CD8-positive, alpha-beta memory T cell (primary cell): Measurements from ENCODE around the gene MRAP2. TPM values are rescaled to one million over a fixed set of nuclear protein-coding genes. Genes with fewer than 3 reads are reported as not detected.
A peak's percentile ranks its signal among the peaks of the same experiment; 100 is the strongest.
"Not testable (repeated sequence)": the region's sequence is repeated elsewhere in the genome, so short reads cannot be mapped to it uniquely, and the experiment has no call there.

Experiments used
- CTCF ChIA-PET: fragments of 350-600 bp; sonication (Branson Sonifier 250); formaldehyde crosslinking; loops from one replicate; lab custom pipeline; 2021; ENCODE audit warnings: antibody characterized with exemption; lab: Charles Lee
- POLR2A ChIA-PET: fragments of 350-600 bp; sonication (Branson Sonifier 250); formaldehyde crosslinking; loops from one replicate; lab custom pipeline; 2021; ENCODE audit warnings: antibody characterized with exemption; lab: Charles Lee
- DNase-seq, 5 donors: peaks; one replicate each; pipeline versions ENCODE4 v3.0.0 to v3.0.0-alpha.2; 2020 to 2022; ENCODE audit warnings: mixed read lengths in 1 of 5
- H3K27ac ChIP-seq: one replicate; pipeline ENCODE4 v1.7.0; 2013; ENCODE audit warnings: low read depth, mild to moderate bottlenecking, low read length, moderate library complexity
- H3K27me3 ChIP-seq: 2 replicates; pipeline ENCODE4 v1.7.0; 2013; ENCODE audit warnings: low read length, mild to moderate bottlenecking; ENCODE audit not compliant: insufficient read depth, poor library complexity, severe bottlenecking
- H3K36me3 ChIP-seq: 2 replicates; pipeline ENCODE4 v1.7.0; 2013; ENCODE audit warnings: mild to moderate bottlenecking, low read length, moderate library complexity; ENCODE audit not compliant: insufficient read depth
- H3K4me1 ChIP-seq: 2 replicates; pipeline ENCODE4 v1.7.0; 2013; ENCODE audit warnings: mild to moderate bottlenecking, low read length, moderate library complexity; ENCODE audit not compliant: insufficient read depth
- H3K4me3 ChIP-seq: 2 replicates; pipeline ENCODE4 v1.7.0; 2013; ENCODE audit warnings: mild to moderate bottlenecking, low read length
- H3K9me3 ChIP-seq: 2 replicates; pipeline ENCODE4 v1.7.0; 2013; ENCODE audit warnings: mild to moderate bottlenecking, low read length
- H3K27ac Mint-ChIP-seq, 8 donors: one replicate each; pipeline ENCODE4 v1.8.0; 2020 to 2021; ENCODE audit warnings: mixed read lengths in 8 of 8, mild to moderate bottlenecking in 6 of 8, inconsistent platforms in 3 of 8, moderate library complexity in 3 of 8
- H3K27me3 Mint-ChIP-seq, 2 donors: one replicate each; pipeline ENCODE4 v1.8.0; 2020 to 2021; ENCODE audit warnings: mixed read lengths in 2 of 2, mild to moderate bottlenecking in 1 of 2, moderate library complexity in 1 of 2
- H3K36me3 Mint-ChIP-seq, 3 donors: one replicate each; pipeline ENCODE4 v1.8.0; 2020 to 2021; ENCODE audit warnings: mixed read lengths in 3 of 3, inconsistent platforms in 1 of 3, mild to moderate bottlenecking in 1 of 3
- H3K4me1 Mint-ChIP-seq, 3 donors: one replicate each; pipeline ENCODE4 v1.8.0; 2020 to 2021; ENCODE audit warnings: mixed read lengths in 3 of 3, inconsistent platforms in 1 of 3, mild to moderate bottlenecking in 1 of 3
- H3K4me3 Mint-ChIP-seq, 7 donors: one replicate each; pipeline ENCODE4 v1.8.0; 2020 to 2021; ENCODE audit warnings: mixed read lengths in 7 of 7, mild to moderate bottlenecking in 6 of 7, moderate library complexity in 4 of 7, inconsistent platforms in 2 of 7
- H3K9me3 Mint-ChIP-seq, 5 donors: one replicate each; pipeline ENCODE4 v1.8.0; 2020 to 2022; ENCODE audit warnings: mixed read lengths in 5 of 5, mild to moderate bottlenecking in 3 of 5, moderate library complexity in 2 of 5, inconsistent platforms in 1 of 5
- polyA plus RNA-seq: library from polyadenylated mRNA; unstranded; fragments of 300-500 nt; fragmentation: Illumina TruSeq; gene quantifications from one replicate; pipeline ENCODE4 v1.2.3, GENCODE V29; 2021
- total RNA-seq, 2 experiments: library from RNA; stranded (reverse); gene quantifications; one replicate each; pipeline ENCODE4 v1.2.3, GENCODE V29; 2021

The MRAP2 gene
- total and polyA plus RNA-seq, 3 experiments from 2014 or later, result not detected

DNA sequence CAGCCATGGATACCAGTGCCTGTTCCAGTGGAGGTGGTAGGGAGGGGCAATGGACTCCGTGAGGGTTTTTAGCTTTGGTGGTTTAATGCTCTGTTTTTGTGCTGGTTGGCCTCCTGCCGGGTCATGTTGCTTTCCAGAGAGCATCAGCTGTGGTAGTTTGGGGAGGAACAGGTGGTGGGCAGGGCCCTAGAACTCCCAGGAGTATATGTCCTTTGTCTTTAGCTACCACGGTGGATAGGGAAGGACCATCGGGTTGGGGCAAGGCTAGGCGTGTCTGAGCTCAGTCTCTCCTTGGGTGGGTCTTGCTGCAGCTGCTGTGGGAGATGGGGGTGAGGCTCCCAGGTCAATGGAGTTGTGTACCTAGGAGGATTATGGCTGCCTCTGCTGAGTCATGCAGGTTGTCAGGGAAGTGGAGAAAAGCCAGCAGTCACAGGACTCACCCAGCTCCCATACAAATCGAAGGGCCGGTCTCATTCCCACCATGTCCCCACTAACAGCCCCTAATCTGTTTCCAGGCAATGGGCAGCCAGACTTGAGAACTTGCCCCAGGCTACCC lies 38.9 kb downstream of the MRAP2 start:
- no peak overlapping the region for H3K4me3 Mint-ChIP-seq
- H3K9me3 Mint-ChIP-seq, result peaks cover 0 to 8% (median 0%) of the 10 kb centered on the region in 5 donors
- no peaks in the 10 kb centered on the region for H3K36me3 Mint-ChIP-seq
- no peaks in the 10 kb centered on the region for H3K4me1 Mint-ChIP-seq
- H3K27ac Mint-ChIP-seq, result no peak overlapping the region
- Histone ChIP-seq H3K27me3 (no peaks in the 10 kb centered on the region), H3K36me3 (no peaks in the 10 kb centered on the region), H3K4me1 (no peaks in the 10 kb centered on the region), H3K4me3 (no peak overlapping the region), H3K9me3 (no peaks in the 10 kb centered on the region), H3K27ac (no peak overlapping the region)
- DNase-seq, result no peak
- peaks cover 9 to 21% of the 10 kb centered on the region in 2 donors for H3K27me3 Mint-ChIP-seq
- CTCF ChIA-PET, result no interaction called here
- POLR2A ChIA-PET, result no interaction called here

DNA sequence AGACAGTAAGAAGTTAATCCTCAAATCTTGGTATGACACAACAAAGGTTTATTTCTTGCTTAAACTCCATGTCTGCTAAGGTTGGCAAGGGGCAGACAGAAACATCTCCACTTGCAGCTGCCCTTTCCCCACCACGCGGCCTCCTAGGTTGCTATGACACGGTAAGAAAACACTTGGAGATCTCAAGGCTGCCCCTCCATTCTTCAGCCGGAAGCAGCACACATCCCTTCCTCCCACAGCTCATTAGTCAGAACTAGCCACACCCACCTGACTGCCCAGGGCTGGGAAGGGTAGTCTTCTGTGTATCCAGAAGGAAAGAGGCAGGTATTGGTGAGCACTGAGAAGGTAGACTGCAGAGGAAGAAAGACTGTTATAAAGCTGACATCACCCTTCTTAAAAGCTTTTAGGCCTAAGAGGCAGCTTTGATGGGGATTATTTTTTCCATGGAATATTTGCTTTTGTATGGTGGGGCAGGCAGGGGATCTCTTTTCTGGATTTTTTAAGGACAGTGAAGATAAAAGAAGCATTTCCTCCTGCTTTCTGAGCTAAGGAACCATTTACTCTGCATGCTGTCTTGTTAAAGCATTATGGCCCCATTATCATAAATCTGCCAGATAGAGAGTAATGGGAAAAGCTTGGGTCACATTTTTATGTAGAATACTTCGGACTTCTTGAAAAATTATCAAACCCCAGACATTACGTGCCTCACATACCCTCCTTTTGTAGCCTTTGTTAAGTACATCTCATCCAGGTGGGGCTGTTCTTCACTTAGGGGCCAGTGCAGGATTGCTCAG lies 41.6 kb downstream of the MRAP2 start:
- no peak for DNase-seq
- Histone ChIP-seq H3K4me1 (no peaks in the 10 kb centered on the region), H3K27me3 (no peaks in the 10 kb centered on the region), H3K4me3 (no peak overlapping the region), H3K36me3 (no peaks in the 10 kb centered on the region), H3K27ac (no peak overlapping the region), H3K9me3 (no peaks in the 10 kb centered on the region)
- POLR2A ChIA-PET, result no interaction called here
- Mint-ChIP-seq H3K4me3 (no peak overlapping the region), H3K9me3 (peaks cover 0 to 6% (median 0%) of the 10 kb centered on the region in 5 donors), H3K27ac (no peak overlapping the region), H3K27me3 (peaks cover 8 to 21% of the 10 kb centered on the region in 2 donors), H3K4me1 (no peaks in the 10 kb centered on the region), H3K36me3 (no peaks in the 10 kb centered on the region)
- CTCF ChIA-PET, result interaction anchor here (1.1 kb wide), 1 partner anchor 10 kb away, joined by 3 read pairs; no protein-coding TSS in a partner anchor

DNA sequence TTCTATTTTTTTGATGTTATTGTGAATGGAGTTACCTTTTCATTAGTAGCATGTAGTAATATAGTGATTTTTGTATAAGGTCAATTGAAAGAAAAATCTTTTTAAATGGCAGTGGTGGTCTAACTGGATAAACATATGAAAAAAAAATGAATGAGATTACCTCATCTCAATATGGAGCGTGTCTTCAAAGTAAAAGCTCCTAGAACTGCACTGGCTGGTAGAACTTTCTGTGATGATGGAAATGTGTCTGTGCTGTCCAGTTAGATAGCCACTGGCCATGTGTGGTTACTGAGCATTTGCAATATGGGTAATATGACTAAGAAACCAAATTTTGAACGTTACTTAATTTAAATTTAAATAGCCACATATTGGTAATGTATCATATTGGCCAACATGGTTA lies 44.1 kb downstream of the MRAP2 start:
- Histone ChIP-seq H3K4me3 (no peak overlapping the region), H3K27ac (no peak overlapping the region), H3K9me3 (no peaks in the 10 kb centered on the region), H3K36me3 (no peaks in the 10 kb centered on the region), H3K27me3 (no peaks in the 10 kb centered on the region), H3K4me1 (no peaks in the 10 kb centered on the region)
- Mint-ChIP-seq H3K27ac (no peak overlapping the region), H3K36me3 (no peaks in the 10 kb centered on the region), H3K4me3 (no peak overlapping the region), H3K27me3 (peaks cover 2 to 21% of the 10 kb centered on the region in 2 donors), H3K4me1 (no peaks in the 10 kb centered on the region), H3K9me3 (no peaks in the 10 kb centered on the region)
- DNase-seq, result no peak
- ChIA-PET CTCF (no interaction called here), POLR2A (no interaction called here)

DNA sequence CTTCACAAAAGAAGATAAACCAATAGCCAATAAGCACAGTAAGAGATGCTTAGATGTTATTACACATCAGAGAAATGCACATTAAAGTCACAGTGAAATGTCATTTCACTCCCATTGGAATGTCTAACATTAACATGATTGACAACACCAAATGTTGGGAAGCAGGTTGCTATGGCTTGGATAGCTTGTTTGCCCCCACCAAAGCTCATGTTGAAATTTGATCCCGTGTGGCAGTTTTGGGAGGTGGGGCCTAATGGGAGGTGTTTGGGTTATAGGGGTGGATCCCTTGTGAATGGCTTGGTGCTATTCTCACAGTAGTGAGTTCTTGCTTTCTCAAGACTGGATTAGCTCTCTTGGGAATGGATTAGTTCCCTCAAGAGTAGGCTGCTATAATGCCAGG lies 44.8 kb downstream of the MRAP2 start:
- H3K4me1 Mint-ChIP-seq, result no peaks in the 10 kb centered on the region
- no peaks in the 10 kb centered on the region for H3K9me3 ChIP-seq
- H3K4me3 Mint-ChIP-seq, result no peak overlapping the region
- no peak for DNase-seq
- no peak overlapping the region for H3K27ac ChIP-seq
- peaks cover 2 to 24% of the 10 kb centered on the region in 2 donors for H3K27me3 Mint-ChIP-seq
- H3K4me1 ChIP-seq, result no peaks in the 10 kb centered on the region
- POLR2A ChIA-PET, result no interaction called here
- H3K36me3 Mint-ChIP-seq, result no peaks in the 10 kb centered on the region
- no peaks in the 10 kb centered on the region for H3K9me3 Mint-ChIP-seq
- no peak overlapping the region for H3K27ac Mint-ChIP-seq
- CTCF ChIA-PET, result no interaction called here
- H3K36me3 ChIP-seq, result no peaks in the 10 kb centered on the region
- no peak overlapping the region for H3K4me3 ChIP-seq
- H3K27me3 ChIP-seq, result no peaks in the 10 kb centered on the region

DNA sequence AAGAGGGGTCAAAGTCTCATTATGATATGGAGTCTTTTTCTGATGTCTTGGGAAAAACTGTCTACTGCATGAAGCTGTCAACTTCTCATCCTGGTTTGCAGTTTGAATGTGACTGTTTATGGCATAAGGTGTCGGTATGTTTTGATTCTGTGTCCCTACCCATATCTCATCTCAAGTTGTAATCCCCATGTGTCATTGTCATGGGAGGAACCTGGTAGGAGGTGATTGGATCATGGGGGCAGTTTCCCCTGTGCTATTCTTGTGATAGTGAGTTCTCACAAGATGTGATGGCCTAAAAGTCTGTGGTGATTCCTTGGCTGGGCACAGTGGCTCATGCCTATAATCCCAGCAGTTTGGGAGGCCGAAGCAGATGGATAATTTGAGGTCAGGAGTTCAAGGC lies 47.6 kb downstream of the MRAP2 start:
- no peaks in the 10 kb centered on the region for H3K4me1 Mint-ChIP-seq
- Histone ChIP-seq H3K4me1 (no peaks in the 10 kb centered on the region), H3K36me3 (no peaks in the 10 kb centered on the region), H3K27me3 (no peaks in the 10 kb centered on the region), H3K9me3 (no peaks in the 10 kb centered on the region), H3K4me3 (no peak overlapping the region), H3K27ac (no peak overlapping the region)
- no peak overlapping the region for H3K27ac Mint-ChIP-seq
- H3K9me3 Mint-ChIP-seq, result no peaks in the 10 kb centered on the region
- H3K27me3 Mint-ChIP-seq, result peaks cover 4% of the 10 kb centered on the region in 2 donors
- no peak for DNase-seq
- POLR2A ChIA-PET, result no interaction called here
- no peaks in the 10 kb centered on the region for H3K36me3 Mint-ChIP-seq
- H3K4me3 Mint-ChIP-seq, result no peak overlapping the region
- CTCF ChIA-PET, result no interaction called here

DNA sequence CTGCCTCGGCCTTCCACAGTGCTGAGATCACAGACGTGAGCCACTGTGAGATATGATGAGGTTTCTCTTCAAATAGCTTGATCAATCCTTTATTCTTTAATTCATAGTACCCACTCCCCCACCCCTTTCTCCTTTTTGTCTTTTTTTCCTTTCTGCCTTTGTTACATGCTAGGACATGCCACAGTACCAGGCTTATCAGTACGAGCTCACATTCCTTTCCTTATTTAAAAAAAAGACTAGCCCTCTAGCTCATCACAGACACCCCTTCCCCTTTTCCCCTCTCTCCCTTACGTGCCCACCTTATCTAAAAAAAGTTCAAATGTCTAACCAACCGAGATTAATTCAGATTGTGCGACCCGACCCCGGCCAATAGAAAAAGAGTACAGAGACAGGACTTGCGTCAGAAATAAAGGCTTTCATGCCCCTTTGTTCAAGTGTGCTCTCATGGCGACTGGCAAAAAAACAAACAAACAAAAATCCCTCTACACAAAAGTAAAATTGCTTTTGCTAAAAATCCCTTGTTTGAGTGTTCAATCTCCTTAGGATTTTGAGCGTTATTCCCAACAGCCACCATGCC lies 49.2 kb downstream of the MRAP2 start:
- Mint-ChIP-seq H3K36me3 (no peaks in the 10 kb centered on the region), H3K4me1 (no peaks in the 10 kb centered on the region), H3K9me3 (no peaks in the 10 kb centered on the region), H3K4me3 (no peak overlapping the region), H3K27ac (peak overlapping the region in 1 of 8 donors; percentile 19), H3K27me3 (peaks cover 5 to 7% of the 10 kb centered on the region in 2 donors)
- H3K4me1 ChIP-seq, result no peaks in the 10 kb centered on the region
- CTCF ChIA-PET, result no interaction called here
- no peaks in the 10 kb centered on the region for H3K27me3 ChIP-seq
- no peak for DNase-seq
- POLR2A ChIA-PET, result no interaction called here
- H3K27ac ChIP-seq, result no peak overlapping the region
- H3K36me3 ChIP-seq, result no peaks in the 10 kb centered on the region
- no peak overlapping the region for H3K4me3 ChIP-seq
- H3K9me3 ChIP-seq, result no peaks in the 10 kb centered on the region

DNA sequence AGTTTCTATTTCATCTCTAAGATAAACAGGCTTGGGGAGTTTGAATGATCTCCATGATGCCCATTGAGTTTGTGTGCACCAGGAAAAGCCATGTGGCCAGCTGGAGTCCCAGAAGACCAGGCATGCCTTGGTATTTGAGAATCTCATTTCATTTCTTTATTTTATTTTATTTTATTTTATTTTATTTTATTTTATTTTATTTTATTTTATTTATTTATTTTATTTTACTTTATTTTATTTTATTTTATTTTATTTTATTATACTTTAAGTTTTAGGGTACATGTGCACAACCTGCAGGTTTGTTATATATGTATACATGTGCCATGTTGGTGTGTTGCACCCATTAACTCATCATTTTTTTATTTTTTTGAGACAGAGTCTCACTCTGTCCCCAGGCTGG lies 51.1 kb downstream of the MRAP2 start:
- H3K27ac ChIP-seq, H3K4me1 Mint-ChIP-seq, H3K4me3 Mint-ChIP-seq, H3K27ac Mint-ChIP-seq, CTCF ChIA-PET, H3K27me3 ChIP-seq, H3K4me1 ChIP-seq, H3K27me3 Mint-ChIP-seq, H3K4me3 ChIP-seq, H3K36me3 ChIP-seq, H3K9me3 ChIP-seq, H3K9me3 Mint-ChIP-seq, DNase-seq, POLR2A ChIA-PET, H3K36me3 Mint-ChIP-seq: not testable (repeated sequence)

DNA sequence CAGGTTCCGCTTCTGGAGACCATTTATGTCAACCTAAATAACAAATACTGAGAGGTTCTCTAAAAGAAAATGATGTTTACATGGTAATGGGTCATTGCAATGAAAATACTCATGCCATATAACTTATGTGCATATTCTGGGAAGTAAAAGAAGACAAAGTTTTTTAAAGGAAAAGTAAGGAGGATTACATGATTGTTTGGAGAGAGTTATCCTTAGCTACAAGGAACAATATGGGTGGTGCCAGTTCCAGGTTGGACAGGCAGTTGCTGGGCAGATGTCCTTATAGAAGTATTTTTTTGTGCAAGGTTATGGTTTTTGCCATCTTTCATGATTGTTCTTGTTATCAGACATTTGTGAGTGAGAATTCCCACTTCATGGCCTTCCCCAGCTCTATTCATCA lies 52.5 kb downstream of the MRAP2 start:
- Mint-ChIP-seq H3K4me1 (no peaks in the 10 kb centered on the region), H3K36me3 (no peaks in the 10 kb centered on the region), H3K9me3 (no peaks in the 10 kb centered on the region), H3K4me3 (no peak overlapping the region), H3K27ac (no peak overlapping the region), H3K27me3 (peaks cover 5 to 7% of the 10 kb centered on the region in 2 donors)
- H3K27me3 ChIP-seq, result no peaks in the 10 kb centered on the region
- H3K4me1 ChIP-seq, result no peaks in the 10 kb centered on the region
- ChIA-PET CTCF (no interaction called here), POLR2A (no interaction called here)
- no peaks in the 10 kb centered on the region for H3K9me3 ChIP-seq
- H3K27ac ChIP-seq, result no peak overlapping the region
- H3K4me3 ChIP-seq, result no peak overlapping the region
- H3K36me3 ChIP-seq, result no peaks in the 10 kb centered on the region
- no peak for DNase-seq
